WTC11 (cell line): Measurements from ENCODE around the gene COX10. TPM values are rescaled to one million over a fixed set of nuclear protein-coding genes. Genes with fewer than 3 reads are reported as not detected.

Experiments used
- ATAC-seq: fragments of 200-7000 bp; cut with Tn5 transposase; 2 replicates; pipeline ENCODE4 v1.10.0; 2021; ENCODE audit warnings: mild to moderate bottlenecking, moderate library complexity
- CTCF ChIA-PET: fragments of 300-600 bp; sonication (Branson Sonifier 250); formaldehyde crosslinking; loops from one replicate; lab custom pipeline; 2021; ENCODE audit warnings: antibody characterized with exemption; lab: Charles Lee
- POLR2A ChIA-PET: fragments of 350-600 bp; sonication (Branson Sonifier 250); formaldehyde crosslinking; loops from one replicate; lab custom pipeline; 2021; ENCODE audit warnings: antibody characterized with exemption; lab: Charles Lee
- DNase-seq: peaks from one replicate; pipeline ENCODE4 v3.0.0; 2021; ENCODE audit warnings: low spot score
- H3K27ac Mint-ChIP-seq: 2 replicates; pipeline ENCODE4 v1.8.0; 2021; ENCODE audit warnings: mixed read lengths
- H3K27me3 Mint-ChIP-seq: 2 replicates; pipeline ENCODE4 v1.8.0; 2021; ENCODE audit warnings: low read depth, mild to moderate bottlenecking, moderate library complexity, mixed read lengths
- H3K36me3 Mint-ChIP-seq: 2 replicates; pipeline ENCODE4 v1.8.0; 2021; ENCODE audit warnings: mixed read lengths
- H3K4me1 Mint-ChIP-seq: 2 replicates; pipeline ENCODE4 v1.8.0; 2022; ENCODE audit warnings: mixed read lengths
- H3K4me3 Mint-ChIP-seq: 2 replicates; pipeline ENCODE4 v1.8.0; 2021; ENCODE audit warnings: mild to moderate bottlenecking, moderate library complexity, mixed read lengths
- H3K9me3 Mint-ChIP-seq: 2 replicates; pipeline ENCODE4 v1.8.0; 2021; ENCODE audit warnings: mixed read lengths
- AFF4 ChIP-seq: sonication (generic); formaldehyde crosslinking; IDR thresholded peaks from 2 replicates; pipeline ENCODE4 v1.8.1; 2023; ENCODE audit warnings: mild to moderate bottlenecking, missing genetic modification reagents, borderline replicate concordance
- ATF6 ChIP-seq: sonication (generic); formaldehyde crosslinking; IDR thresholded peaks from 2 replicates; pipeline ENCODE4 v1.8.1; 2023; ENCODE audit warnings: mild to moderate bottlenecking, missing genetic modification reagents
- CTCF ChIP-seq: fragments of 200-600 bp; IDR thresholded peaks from 2 replicates; pipeline ENCODE4 v1.8.0; 2022; ENCODE audit warnings: antibody characterized with exemption
- E2F4 ChIP-seq: sonication (generic); formaldehyde crosslinking; IDR thresholded peaks from 2 replicates; pipeline ENCODE4 v1.8.1; 2022; ENCODE audit warnings: low read depth, mild to moderate bottlenecking, moderate library complexity, missing genetic modification reagents, borderline replicate concordance
- EMX1 ChIP-seq: fragments of 250-450 bp; sonication (Bioruptor Pico); IDR thresholded peaks from 2 replicates; pipeline ENCODE4 v1.8.0; 2021; ENCODE audit warnings: mild to moderate bottlenecking
- ETV6 ChIP-seq: sonication (generic); formaldehyde crosslinking; IDR thresholded peaks from 2 replicates; pipeline ENCODE4 v1.8.1; 2022; ENCODE audit warnings: mild to moderate bottlenecking, missing genetic modification reagents
- FOXP1 ChIP-seq: sonication (generic); formaldehyde crosslinking; IDR thresholded peaks from 2 replicates; pipeline ENCODE4 v1.8.0; 2022; ENCODE audit warnings: missing genetic modification reagents, mild to moderate bottlenecking, moderate library complexity, borderline replicate concordance
- GRHL2 ChIP-seq: fragments of 250-450 bp; sonication (Bioruptor Pico); IDR thresholded peaks from 2 replicates; pipeline ENCODE4 v1.8.0; 2022; ENCODE audit warnings: mild to moderate bottlenecking, moderate library complexity; ENCODE audit not compliant: insufficient replicate concordance, severe bottlenecking
- GTF2I ChIP-seq: fragments of 250-450 bp; sonication (Bioruptor Pico); conservative IDR thresholded peaks from 2 replicates; pipeline ENCODE4 v1.4.0; 2021; ENCODE audit warnings: mild to moderate bottlenecking
- IRF1 ChIP-seq: sonication (generic); formaldehyde crosslinking; IDR thresholded peaks from 2 replicates; pipeline ENCODE4 v1.8.0; 2023; ENCODE audit warnings: missing genetic modification reagents
- JUN ChIP-seq: sonication (generic); formaldehyde crosslinking; IDR thresholded peaks from 2 replicates; pipeline ENCODE4 v1.8.0; 2023; ENCODE audit warnings: mild to moderate bottlenecking, missing genetic modification reagents
- KAT7 ChIP-seq: sonication (generic); formaldehyde crosslinking; IDR thresholded peaks from 2 replicates; pipeline ENCODE4 v1.8.1; 2023; ENCODE audit warnings: missing genetic modification reagents, mild to moderate bottlenecking, borderline replicate concordance
- MXD4 ChIP-seq: fragments of 250-450 bp; sonication (Bioruptor Pico); IDR thresholded peaks from 2 replicates; pipeline ENCODE4 v1.8.0; 2021; ENCODE audit warnings: mild to moderate bottlenecking, moderate library complexity, borderline replicate concordance
- MYBL2 ChIP-seq: sonication (generic); formaldehyde crosslinking; IDR thresholded peaks from 2 replicates; pipeline ENCODE4 v1.8.1; 2023; ENCODE audit warnings: mild to moderate bottlenecking, moderate library complexity, missing genetic modification reagents
- NFATC4 ChIP-seq: fragments of 250-450 bp; sonication (Bioruptor Pico); IDR thresholded peaks from 2 replicates; pipeline ENCODE4 v1.9.0; 2021; ENCODE audit warnings: mild to moderate bottlenecking
- NFYB ChIP-seq: sonication (generic); formaldehyde crosslinking; conservative IDR thresholded peaks from 2 replicates; pipeline ENCODE4 v1.8.0; 2022; ENCODE audit warnings: low read depth, missing genetic modification reagents
- NR1H2 ChIP-seq: sonication (generic); formaldehyde crosslinking; IDR thresholded peaks from 2 replicates; pipeline ENCODE4 v1.9.0; 2021; ENCODE audit warnings: mild to moderate bottlenecking, moderate library complexity, missing genetic modification reagents
- NR3C1 ChIP-seq: sonication (generic); formaldehyde crosslinking; conservative IDR thresholded peaks from 2 replicates; pipeline ENCODE4 v1.8.1; 2023; ENCODE audit warnings: low read depth, mild to moderate bottlenecking, missing genetic modification reagents
- OVOL2 ChIP-seq: fragments of 250-450 bp; sonication (Bioruptor Pico); IDR thresholded peaks from 2 replicates; pipeline ENCODE4 v1.9.0; 2021; ENCODE audit warnings: mild to moderate bottlenecking, borderline replicate concordance
- TEAD4 ChIP-seq: sonication (generic); formaldehyde crosslinking; IDR thresholded peaks from 2 replicates; pipeline ENCODE4 v1.8.0; 2022; ENCODE audit warnings: mild to moderate bottlenecking, missing genetic modification reagents
- TP53 ChIP-seq: sonication (generic); formaldehyde crosslinking; IDR thresholded peaks from 2 replicates; pipeline ENCODE4 v1.8.1; 2023; ENCODE audit warnings: mild to moderate bottlenecking, missing genetic modification reagents
- USF1 ChIP-seq: sonication (generic); formaldehyde crosslinking; IDR thresholded peaks from 2 replicates; pipeline ENCODE4 v1.8.0; 2022; ENCODE audit warnings: mild to moderate bottlenecking, missing genetic modification reagents
- USF2 ChIP-seq: sonication (generic); formaldehyde crosslinking; IDR thresholded peaks from 2 replicates; pipeline ENCODE4 v1.8.1; 2023; ENCODE audit warnings: mild to moderate bottlenecking, missing genetic modification reagents, moderate library complexity
- ZNF232 ChIP-seq: sonication (generic); formaldehyde crosslinking; IDR thresholded peaks from 2 replicates; pipeline ENCODE4 v1.8.0; 2022; ENCODE audit warnings: mild to moderate bottlenecking, missing genetic modification reagents
- ZNF396 ChIP-seq: fragments of 250-450 bp; sonication (Bioruptor Pico); IDR thresholded peaks from 2 replicates; pipeline ENCODE4 v1.8.0; 2021; ENCODE audit warnings: mild to moderate bottlenecking, moderate library complexity, borderline replicate concordance
- ZNF423 ChIP-seq: fragments of 250-450 bp; sonication (Bioruptor Pico); IDR thresholded peaks from 2 replicates; pipeline ENCODE4 v2.1.2; 2022; ENCODE audit warnings: mild to moderate bottlenecking, moderate library complexity
- total RNA-seq: library from RNA; stranded (reverse); gene quantifications from 3 replicates; pipeline ENCODE4 v1.2.3, GENCODE V29; 2021

COX10 gene
- total RNA-seq, 1 experiment from 2014 or later = 22.0 TPM

GRCh38 chr17:14212401-14212800, 143.1 kb downstream of the COX10 start:
- ChIA-PET POLR2A (no interaction called here), CTCF (interaction anchor here (0.7 to 1.3 kb wide), 5 partner anchors 12 to 314 kb away, joined by 3 to 6 read pairs (median 3); no protein-coding TSS in a partner anchor)
- no peaks in the 10 kb centered on the region for H3K4me1 Mint-ChIP-seq
- ATAC-seq = no peak; the same call in 1 of the 2 replicates
- H3K36me3 Mint-ChIP-seq = peaks cover 40% of the 10 kb centered on the region
- H3K27me3 Mint-ChIP-seq = no peaks in the 10 kb centered on the region
- TF ChIP-seq TEAD4 (CRISPR knock-in tag) = no peak
- no peak for TF ChIP-seq MXD4 (CRISPR knock-in tag)
- no peak for TF ChIP-seq ZNF423
- no peak for TF ChIP-seq MYBL2 (CRISPR knock-in tag)
- TF ChIP-seq GRHL2 (CRISPR knock-in tag) = no peak
- TF ChIP-seq FOXP1 (CRISPR knock-in tag) = no peak
- TF ChIP-seq E2F4 (CRISPR knock-in tag) = no peak
- TF ChIP-seq OVOL2 (CRISPR knock-in tag) = no peak
- no peak for TF ChIP-seq ETV6
- no peak for TF ChIP-seq NFYB (CRISPR knock-in tag)
- no peak for TF ChIP-seq IRF1 (CRISPR knock-in tag)
- TF ChIP-seq NFATC4 (CRISPR knock-in tag) = no peak
- no peak for TF ChIP-seq KAT7 (CRISPR knock-in tag)
- no peak for TF ChIP-seq NR3C1 (CRISPR knock-in tag)
- no peak for TF ChIP-seq CTCF
- TF ChIP-seq NR1H2 (CRISPR knock-in tag) = no peak
- no peak for TF ChIP-seq ZNF396 (CRISPR knock-in tag)
- TF ChIP-seq ZNF232 = no peak
- TF ChIP-seq USF1 (CRISPR knock-in tag) = no peak
- no peak for TF ChIP-seq ATF6
- DNase-seq = no peak
- no peak overlapping the region for H3K27ac Mint-ChIP-seq
- peaks cover 23% of the 10 kb centered on the region for H3K9me3 Mint-ChIP-seq
- H3K4me3 Mint-ChIP-seq = no peak overlapping the region

GRCh38 chr17:14214271-14214670, 145.0 kb downstream of the COX10 start:
- TF ChIP-seq GTF2I (CRISPR knock-in tag) (no peak), AFF4 (CRISPR knock-in tag) (no peak), TP53 (CRISPR knock-in tag) (no peak), JUN (CRISPR knock-in tag) (no peak), USF2 (CRISPR knock-in tag) (no peak), EMX1 (CRISPR knock-in tag) (no peak)
- H3K27ac Mint-ChIP-seq = no peak overlapping the region
- DNase-seq = no peak

More at GRCh38 chr17:14214271-14214670, 145.0 kb downstream of the COX10 start:
- H3K4me3 Mint-ChIP-seq = no peak overlapping the region
- no peaks in the 10 kb centered on the region for H3K27me3 Mint-ChIP-seq
- POLR2A ChIA-PET = no interaction called here
- peaks cover 23% of the 10 kb centered on the region for H3K9me3 Mint-ChIP-seq
- no peak for ATAC-seq
- no peaks in the 10 kb centered on the region for H3K4me1 Mint-ChIP-seq
- CTCF ChIA-PET = no interaction called here
- H3K36me3 Mint-ChIP-seq = peaks cover 37% of the 10 kb centered on the region
